Right lobe of liver (tissue), 4 donors: ENCODE data around the gene POLD3.

Experiments
- POLR2A ChIP-seq: fragments of 450-650 bp; IDR thresholded peaks from one replicate; pipeline ENCODE4 v1.6.1; 2017; ENCODE audit warnings: antibody characterized with exemption, mild to moderate bottlenecking
- TF ChIP-seq, protein P1 (sequence below), 4 donors: fragments of 200-600 bp in 3 of 4; fragments of 450-650 bp in 1 of 4; IDR thresholded peaks; one replicate each; pipeline versions ENCODE4 v1.5.1 to v1.8.0; 2016 to 2022; ENCODE audit warnings: antibody characterized with exemption in 4 of 4, mild to moderate bottlenecking in 2 of 4
- donor health status: DM: no; HTN: no; CAD: no.
- donor health status: DM: no; HTN: no; CAD: no.
- donor health status: DM: no; HTN: yes; CAD: no.

DNA sequence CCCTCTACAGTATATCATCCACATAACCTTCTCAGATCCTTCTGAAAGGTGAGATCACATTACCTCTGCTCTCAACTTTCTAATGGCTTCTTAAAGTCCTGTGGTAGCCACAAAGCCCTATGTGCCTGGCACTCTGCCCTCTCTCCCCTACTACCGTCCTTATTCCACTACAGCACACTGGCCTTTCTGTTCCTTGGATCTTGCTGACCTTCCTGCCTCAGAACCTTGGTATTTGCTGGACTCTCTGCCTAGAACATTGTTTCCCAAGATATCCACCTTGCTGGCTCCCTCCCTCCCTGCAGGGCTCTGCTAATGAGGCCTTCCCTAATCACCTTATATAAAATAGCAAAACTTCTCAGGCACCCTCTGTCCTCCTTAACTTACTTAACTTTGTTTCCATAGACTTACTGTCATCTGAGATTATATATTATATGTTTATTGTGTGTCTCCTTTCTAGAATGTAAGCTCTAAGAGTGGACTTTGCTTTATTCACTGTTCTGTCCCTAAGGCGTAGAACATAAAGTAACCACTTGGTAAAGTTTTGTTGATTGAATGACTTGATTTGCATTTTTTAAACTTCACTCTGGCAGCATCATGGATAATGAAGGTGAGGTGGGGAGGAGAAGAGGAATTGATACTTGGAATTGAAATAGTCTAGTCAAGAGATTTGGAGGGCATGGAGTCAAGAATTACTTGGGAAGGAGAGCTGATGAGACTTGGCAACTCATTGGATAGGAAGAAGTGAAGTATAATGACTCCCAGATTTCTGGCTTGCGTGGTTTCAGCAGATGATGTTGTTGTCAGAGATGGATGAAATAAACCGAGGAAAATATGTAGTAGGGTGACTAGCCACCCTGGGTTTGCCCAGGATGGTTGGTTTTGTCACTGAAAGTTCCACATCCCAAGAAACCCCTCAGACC is 10.5 kb downstream of the POLD3 start:
- no peak for TF ChIP-seq POLR2A
- TF ChIP-seq, protein P1, sequence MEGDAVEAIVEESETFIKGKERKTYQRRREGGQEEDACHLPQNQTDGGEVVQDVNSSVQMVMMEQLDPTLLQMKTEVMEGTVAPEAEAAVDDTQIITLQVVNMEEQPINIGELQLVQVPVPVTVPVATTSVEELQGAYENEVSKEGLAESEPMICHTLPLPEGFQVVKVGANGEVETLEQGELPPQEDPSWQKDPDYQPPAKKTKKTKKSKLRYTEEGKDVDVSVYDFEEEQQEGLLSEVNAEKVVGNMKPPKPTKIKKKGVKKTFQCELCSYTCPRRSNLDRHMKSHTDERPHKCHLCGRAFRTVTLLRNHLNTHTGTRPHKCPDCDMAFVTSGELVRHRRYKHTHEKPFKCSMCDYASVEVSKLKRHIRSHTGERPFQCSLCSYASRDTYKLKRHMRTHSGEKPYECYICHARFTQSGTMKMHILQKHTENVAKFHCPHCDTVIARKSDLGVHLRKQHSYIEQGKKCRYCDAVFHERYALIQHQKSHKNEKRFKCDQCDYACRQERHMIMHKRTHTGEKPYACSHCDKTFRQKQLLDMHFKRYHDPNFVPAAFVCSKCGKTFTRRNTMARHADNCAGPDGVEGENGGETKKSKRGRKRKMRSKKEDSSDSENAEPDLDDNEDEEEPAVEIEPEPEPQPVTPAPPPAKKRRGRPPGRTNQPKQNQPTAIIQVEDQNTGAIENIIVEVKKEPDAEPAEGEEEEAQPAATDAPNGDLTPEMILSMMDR (IDR thresholded peaks at IDR 0.05), result no peak
